Stromal cell of bone marrow (primary cell): Measurements from ENCODE around the gene OR4S1.
"Not testable (repeated sequence)": the region's sequence is repeated elsewhere in the genome, so short reads cannot be mapped to it uniquely, and the experiment has no call there.

Experiments
- DNase-seq: peaks from one replicate; pipeline ENCODE4 v3.0.0-alpha.2; 2012; ENCODE audit warnings: low read depth

Gene OR4S1, protein sequence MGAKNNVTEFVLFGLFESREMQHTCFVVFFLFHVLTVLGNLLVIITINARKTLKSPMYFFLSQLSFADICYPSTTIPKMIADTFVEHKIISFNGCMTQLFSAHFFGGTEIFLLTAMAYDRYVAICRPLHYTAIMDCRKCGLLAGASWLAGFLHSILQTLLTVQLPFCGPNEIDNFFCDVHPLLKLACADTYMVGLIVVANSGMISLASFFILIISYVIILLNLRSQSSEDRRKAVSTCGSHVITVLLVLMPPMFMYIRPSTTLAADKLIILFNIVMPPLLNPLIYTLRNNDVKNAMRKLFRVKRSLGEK

DNA sequence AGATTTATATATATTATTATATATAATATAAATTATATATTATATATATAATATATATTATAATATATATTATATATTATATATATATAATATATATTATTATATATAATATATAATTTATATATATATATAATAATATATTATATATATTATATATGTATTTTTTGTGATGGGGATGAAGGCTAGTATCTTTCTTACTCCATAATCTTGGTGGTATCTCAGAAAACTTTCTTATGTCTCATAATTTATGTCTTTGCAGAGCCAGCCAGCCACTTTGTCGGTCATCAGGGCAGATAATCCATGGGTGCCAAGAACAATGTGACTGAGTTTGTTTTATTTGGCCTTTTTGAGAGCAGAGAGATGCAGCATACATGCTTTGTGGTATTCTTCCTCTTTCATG, at the start of gene OR4S1:
Gene OR4S1 (plus strand): TSS at position 301 of the 400 bp plus-strand sequence. CDS start 0 bp downstream, at position 301.
- DNase-seq = no peak

DNA sequence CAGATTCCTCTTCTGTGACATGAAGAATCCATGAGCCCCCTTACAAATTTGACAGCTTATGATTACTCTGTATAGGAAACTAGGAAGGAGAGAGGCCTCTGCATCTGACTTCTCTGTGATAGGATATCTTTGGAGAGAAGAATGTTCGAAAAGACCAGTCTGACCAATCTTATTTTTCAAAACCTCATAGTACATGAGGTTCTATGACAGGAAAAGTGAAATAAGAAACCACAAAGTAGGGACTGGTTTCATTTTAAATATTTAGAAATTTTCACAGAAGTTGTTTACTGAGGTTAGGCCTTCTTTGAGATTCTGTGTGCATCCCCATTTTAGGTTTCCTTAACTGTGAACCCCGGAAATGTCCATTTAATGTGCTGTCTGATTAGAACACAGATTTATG, 44.4 kb upstream of the OR4S1 start:
- no peak for DNase-seq

DNA sequence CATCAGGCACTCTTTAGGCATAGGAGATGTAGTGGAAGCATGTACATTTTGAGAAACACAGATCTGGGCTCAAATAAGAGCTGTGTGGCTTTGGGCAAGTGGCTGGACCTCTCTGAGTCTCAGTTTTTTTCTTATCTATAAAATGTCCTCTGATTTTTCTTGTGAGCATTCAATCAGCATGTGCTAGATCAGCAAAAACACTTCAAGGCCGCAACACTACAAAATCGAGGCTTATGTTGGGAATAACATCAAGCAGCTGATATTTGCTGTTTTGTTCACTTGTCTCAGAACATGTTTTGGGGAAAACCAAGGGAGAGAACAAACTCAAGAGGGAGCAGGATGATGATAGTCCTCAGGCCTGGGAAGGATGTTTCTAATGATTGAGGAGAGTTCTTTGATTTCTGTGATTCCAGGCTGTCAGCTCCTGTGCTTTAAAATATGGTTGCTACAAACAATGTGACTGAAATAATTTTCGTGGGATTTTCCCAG, 42.6 kb upstream of the OR4S1 start, which contains the start of gene OR4X1:
Gene OR4X1 (plus strand): TSS at position 439 of the 489 bp plus-strand sequence. CDS start 0 bp downstream, at position 439.
- no peak for DNase-seq

DNA sequence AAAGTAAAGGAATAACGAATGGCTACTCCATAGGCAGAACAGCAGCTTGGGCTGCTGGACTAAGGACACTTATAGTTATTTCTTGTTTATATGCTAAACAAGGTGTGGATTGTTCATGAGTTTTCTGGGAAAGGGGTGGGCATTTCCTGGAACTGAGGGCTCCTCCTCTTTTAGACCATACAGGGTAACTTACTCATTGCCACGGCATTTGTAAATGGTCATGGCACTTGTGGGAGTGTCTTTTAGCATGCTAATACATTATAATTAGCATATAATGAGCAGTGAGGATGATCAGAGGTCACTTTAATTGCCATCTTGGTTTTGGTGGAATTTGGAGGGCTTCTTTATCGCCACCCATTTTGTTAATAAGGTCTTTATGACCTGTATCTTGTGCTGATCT, 35.4 kb upstream of the OR4S1 start:
- no peak for DNase-seq

DNA sequence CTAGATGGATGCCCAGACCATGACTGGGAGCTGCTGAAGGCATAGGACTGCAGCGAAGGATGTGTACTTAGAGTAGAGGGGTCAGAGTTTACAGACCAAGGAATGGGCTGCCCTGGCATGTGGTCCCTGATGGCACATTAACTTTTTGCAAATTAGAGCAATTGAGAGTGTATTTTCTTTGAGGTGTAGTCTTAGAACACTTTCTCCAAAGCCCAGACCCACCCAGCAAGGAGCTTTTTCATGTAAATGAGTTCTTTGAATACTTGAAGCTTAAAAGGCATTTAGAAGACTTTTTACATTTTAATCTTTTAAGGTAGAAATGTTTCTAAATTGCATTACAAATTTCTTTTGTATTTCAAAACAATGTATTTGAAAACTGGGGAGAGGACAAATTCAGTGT, 33.4 kb upstream of the OR4S1 start:
- DNase-seq = no peak

DNA sequence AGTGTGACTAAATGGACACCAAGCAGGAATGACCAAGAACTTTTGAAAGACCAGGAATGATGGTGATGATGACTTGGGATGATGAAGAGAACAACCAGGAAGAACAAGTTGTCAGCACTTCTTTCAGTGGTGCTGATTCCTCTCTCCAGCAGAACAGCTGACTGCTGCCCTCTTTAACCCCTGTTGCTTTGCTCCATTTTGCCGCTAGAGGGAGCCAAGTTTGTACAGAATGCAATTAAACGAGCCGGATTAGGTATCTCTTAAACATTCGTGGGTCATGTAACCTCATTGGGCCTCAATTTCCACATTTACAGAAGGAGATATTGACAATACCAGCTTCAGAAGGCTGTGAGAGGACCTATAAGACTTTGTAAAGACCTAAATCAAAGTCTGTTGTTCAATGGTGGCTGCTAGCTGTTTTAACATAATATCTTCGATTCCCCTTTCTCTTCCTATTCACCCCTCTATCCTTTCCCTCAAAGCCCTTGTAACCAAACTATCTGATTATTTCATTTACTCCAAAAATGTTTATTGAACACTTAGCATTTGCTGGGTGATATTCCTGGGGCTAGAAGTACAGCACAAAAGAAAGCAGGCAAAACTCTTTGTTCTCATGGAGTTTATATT, 1.9 kb downstream of the OR4S1 start:
- DNase-seq = peak; percentile 27

DNA sequence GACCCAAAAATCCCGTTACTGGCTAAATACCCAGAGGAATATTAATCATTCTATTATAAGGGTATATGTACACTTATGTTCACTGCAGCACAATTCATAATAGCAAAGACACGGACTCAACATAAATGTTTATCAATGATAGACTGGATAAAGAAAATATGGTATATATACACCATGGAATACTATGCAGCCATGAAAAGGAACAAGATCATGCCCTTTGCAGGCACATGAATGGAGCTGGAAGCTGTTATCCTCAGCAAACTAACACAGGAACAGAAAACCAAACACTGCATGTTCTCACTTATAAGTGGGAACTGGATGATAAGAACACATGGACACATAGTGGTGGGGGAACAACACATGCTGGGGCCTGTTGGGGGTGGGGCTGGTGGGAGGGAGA, 7.6 kb downstream of the OR4S1 start:
- not testable (repeated sequence) for DNase-seq

DNA sequence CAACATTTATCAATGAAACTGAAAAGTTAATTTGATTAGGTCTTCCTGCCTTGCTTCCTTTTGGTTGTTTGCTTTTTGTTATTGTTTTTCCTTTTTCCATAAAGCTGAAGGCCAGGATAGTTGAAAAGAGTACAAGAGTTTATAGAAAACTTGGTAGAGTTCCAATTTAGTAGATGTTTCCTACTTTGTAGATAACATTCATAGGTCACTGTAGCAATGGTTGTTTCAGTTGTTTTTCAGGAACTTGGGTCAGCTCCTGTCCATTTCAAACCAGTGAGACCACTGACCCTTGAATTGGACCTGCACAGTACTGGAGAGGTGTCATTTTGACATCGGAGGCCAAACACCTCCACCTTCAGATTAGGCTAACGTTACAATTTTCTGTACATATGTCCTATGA, 13.8 kb downstream of the OR4S1 start:
- DNase-seq = not testable (repeated sequence)

DNA sequence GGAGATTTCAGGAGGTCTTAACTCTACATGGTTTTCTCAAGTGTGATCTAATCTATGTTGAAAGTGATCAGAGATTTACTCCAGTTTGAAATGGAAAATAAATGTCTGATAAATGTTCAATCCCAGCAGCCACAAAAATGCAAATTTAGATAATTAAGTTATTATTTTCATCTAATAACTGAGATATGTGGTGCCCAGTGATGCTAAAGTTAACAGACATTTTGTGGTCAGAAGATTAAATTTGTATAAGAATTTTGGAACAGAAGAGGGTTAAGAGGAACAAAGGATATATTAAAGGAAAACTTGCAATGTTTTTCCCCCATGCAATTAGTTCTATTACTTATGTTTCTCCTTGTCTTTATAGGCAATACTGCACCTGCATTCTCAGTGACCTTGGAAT, 18.6 kb downstream of the OR4S1 start, which contains the start of gene OR4C3:
Gene OR4C3 (plus strand): TSS at position 301 of the 400 bp plus-strand sequence. CDS start 102 bp downstream, outside the sequence.
- DNase-seq = not testable (repeated sequence)

DNA sequence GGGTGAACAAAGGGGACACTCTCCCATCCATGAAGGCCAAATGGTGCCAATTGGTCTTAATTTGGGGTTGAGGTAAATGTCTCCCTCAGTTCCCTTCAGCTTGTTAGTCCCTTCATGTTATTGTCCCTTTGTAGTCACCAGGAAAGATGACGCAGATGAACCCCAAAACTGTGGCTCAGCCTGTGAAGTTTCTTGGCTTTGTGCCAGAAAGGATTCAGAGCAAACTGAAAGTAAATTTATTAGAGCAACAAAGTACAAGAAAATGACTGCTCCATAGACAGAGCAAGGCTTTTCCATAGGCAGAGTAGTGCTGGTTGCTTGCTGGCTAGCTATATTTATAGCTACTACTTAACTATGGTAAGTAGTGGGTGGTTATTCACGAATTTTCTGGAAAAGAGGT, 35.4 kb downstream of the OR4S1 start:
- no peak for DNase-seq

DNA sequence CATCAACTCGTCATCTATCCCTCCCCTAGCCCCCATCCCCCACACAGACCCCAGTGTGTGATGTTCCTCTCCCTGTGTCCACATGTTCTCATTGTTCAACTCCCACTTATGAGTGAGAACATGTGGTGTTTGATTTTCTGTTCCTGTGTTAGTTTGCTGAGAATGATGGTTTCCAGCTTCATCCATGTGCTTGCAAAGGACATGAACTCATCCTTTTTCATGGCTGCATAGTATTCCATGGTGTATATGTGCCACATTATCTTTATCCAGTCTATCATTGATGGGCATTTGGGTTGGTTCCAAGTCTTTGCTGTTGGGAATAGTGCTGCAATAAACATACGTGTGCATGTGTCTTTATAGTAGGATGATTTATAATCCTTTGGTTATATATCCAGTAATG, 36.5 kb downstream of the OR4S1 start:
- DNase-seq = not testable (repeated sequence)

DNA sequence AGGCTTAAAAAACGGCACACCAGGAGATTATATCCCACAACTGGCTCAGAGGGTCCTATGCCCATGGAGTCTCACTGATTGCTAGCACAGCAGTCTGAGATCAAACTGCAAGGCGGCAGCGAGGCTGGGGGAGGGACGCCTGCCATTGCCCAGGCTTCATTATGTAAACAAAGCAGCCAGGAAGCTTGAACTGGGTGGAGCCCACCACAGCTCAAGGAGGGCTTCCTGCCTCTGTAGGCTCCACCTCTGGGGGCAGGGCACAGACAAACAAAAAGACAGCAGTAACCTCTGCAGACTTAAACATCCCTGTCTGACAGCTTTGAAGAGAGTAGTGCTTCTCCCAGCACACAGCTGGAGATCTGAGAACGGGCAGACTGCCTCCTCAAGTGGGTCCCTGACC, 40.3 kb downstream of the OR4S1 start:
- not testable (repeated sequence) for DNase-seq

DNA sequence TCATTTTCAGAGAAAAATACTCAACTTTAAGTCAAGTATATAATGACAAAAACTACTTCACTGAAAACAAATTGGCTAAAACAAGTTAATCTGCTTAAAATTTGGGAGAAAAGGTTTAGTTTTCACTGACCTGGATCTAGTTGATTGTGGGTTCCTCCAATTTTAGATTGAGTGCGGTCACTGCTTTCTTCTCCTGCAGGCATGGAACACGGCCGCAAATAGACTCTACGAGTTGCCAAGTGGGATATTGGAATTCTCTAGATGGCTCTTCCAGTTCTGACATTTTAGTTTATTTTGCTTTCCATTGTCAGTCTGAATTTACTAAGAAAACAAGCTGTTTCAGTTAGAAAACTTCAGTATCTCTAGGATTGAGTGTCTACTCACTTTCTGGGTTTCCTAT, 48.0 kb downstream of the OR4S1 start:
- no peak for DNase-seq

DNA sequence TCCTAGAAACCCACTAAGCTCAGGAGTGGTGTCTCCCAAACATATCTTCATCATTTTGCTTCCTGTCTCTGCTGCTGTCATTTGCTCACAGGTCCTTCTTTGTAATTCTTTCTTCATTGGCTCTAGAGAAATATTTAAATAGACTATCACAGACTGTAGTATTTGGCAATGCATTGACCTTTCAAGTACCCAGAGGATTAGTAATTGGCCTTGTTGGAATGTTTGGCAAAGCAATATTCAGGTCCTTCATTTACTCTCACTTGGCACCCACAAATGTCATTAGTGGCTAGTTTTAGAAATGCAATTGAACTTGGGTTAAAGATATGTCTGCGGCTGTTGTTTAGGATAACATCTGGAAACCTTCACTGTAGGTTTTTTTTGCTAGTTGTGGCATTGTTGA, 48.7 kb downstream of the OR4S1 start:
- no peak for DNase-seq
